Measurements from ENCODE around the gene FIP1L1.
"Not testable (repeated sequence)": the region's sequence is repeated elsewhere in the genome, so short reads cannot be mapped to it uniquely, and the experiment has no call there.

Gene FIP1L1, protein sequence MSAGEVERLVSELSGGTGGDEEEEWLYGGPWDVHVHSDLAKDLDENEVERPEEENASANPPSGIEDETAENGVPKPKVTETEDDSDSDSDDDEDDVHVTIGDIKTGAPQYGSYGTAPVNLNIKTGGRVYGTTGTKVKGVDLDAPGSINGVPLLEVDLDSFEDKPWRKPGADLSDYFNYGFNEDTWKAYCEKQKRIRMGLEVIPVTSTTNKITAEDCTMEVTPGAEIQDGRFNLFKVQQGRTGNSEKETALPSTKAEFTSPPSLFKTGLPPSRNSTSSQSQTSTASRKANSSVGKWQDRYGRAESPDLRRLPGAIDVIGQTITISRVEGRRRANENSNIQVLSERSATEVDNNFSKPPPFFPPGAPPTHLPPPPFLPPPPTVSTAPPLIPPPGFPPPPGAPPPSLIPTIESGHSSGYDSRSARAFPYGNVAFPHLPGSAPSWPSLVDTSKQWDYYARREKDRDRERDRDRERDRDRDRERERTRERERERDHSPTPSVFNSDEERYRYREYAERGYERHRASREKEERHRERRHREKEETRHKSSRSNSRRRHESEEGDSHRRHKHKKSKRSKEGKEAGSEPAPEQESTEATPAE

DNA sequence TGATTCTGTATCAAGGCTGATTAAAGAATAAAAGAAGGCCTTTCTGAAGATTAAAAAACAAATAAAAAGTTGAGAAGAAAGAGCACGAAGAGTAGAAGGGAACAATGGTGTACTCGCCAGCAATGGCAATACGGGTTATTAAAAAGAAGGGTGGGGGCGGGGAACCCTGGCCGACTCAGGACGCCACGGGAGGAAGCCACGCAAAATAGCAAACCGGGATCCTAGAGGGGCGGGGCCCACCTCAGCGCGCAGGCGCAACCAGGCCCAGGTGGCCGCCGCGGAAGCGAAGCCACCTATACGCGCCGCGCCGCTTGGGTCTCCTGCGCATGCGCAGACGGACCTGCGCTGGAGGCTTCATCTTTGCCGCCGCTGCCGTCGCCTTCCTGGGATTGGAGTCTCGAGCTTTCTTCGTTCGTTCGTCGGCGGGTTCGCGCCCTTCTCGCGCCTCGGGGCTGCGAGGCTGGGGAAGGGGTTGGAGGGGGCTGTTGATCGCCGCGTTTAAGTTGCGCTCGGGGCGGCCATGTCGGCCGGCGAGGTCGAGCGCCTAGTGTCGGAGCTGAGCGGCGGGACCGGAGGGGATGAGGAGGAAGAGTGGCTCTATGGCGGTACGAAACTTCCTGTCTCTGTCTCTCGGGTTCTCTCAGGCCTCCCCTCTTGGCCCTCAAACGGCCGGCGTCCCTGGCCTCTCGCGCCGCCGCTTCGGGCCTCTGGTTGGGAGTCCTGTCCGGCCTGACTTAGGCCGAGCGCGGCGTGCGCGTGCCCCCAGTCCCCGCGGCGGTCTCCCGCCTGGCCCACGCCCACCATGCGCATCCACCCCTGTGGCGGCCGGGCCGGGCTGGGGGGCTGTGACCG, at the start of gene FIP1L1:
FIP1L1 (plus strand) TSS at position 323 of the 852 bp plus-strand sequence; CDS start at position 521, 198 bp downstream.
- DNase-seq, result peak; percentile 92

DNA sequence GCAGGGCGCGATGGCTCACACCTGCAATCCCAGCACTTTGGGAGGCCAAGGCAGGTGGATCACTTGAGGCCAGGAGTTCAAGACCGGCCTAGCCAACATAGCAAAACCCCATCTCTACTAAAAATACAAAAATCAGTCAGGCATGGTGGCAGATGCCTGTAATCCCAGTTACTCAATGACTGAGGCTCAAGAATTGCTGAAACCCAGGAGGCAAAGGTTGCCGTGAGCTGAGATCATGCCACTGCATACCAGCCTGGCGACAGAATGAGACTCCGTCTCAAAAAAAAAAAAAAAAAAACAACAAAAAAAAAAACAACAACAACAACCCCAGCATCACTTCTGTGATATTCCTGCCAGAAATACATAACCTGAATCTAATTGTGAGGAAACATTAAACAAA, 42.5 kb upstream of the FIP1L1 start:
- DNase-seq, result not testable (repeated sequence)

DNA sequence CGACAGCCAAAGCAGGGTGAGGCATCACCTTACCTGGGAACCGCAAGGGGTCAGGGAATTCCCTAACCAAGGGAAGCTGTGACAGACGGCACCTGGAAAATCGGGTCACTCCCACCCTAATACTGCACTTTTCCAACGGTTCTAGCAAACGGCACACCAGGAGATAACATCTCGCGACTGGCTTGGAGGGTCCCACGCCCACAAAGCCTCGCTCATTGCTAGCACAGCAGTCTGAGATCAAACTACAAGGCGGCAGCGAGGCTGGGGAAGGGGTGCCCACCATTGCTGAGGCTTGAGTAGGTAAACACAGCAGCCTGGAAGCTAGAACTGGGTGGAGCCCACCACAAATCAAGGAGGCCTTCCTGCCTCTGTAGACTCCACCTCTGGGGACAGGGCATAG, 37.3 kb upstream of the FIP1L1 start:
- not testable (repeated sequence) for DNase-seq

DNA sequence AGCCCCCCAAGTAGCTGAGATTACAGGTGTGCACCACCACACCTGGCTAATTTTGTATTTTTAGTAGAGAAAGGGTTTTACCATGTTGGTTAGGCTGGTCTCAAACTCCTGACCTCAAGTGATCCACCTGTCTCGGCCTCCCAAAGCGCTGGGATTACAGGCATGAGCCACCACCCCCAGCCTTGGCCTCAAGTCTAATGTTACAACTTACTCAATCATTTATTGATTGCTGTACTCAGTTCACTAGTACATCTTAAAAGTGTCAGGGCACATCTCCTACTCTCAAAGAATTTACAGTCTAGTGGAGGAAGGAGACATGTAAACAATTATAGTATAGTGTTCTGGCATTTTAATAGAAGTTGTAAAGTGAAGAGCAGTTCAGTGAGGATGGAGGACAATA, 31.0 kb upstream of the FIP1L1 start:
- not testable (repeated sequence) for DNase-seq

DNA sequence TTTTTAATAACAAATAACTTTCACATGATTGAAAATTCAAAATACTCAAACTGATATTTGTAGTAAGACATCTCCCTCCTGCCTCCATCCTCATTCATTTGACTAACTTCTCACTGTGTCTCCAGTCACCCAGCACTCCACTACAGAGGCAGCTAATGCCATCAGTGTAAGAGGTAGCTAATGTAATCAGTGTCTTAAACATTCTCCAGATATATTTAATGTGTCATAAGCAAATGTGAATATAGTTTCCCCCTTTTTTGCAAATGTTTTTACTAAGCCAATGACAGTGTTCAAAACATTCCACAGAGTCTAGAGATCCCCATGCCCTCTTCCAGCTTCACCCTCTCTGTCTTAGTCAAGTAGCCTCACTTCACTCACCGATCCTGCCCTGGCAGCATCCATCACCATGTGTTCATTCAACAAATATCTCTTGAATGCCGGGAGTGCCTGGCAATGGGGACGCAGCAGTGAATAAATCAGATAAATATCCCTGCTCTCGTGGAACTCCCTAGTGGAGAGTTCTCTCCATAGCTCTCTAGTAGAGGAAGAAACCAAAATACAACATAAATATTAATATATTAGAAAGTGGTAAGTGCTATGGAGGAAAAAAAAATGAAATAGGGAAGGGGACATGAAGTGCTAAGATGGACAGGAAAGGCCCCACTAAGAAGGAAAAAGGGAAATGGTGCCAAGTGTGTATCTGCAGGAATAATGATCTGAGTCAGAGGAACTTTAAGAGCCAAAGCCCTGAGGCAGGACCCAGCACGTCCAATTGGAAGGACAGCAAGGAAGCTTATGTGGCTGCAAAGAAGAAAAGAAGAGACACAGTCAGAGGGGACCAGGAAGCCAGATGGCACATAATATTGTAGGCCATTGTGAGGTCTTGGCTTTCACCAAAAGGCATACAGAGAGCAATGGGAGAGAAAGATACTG, 30.3 kb upstream of the FIP1L1 start:
- DNase-seq, result no peak

DNA sequence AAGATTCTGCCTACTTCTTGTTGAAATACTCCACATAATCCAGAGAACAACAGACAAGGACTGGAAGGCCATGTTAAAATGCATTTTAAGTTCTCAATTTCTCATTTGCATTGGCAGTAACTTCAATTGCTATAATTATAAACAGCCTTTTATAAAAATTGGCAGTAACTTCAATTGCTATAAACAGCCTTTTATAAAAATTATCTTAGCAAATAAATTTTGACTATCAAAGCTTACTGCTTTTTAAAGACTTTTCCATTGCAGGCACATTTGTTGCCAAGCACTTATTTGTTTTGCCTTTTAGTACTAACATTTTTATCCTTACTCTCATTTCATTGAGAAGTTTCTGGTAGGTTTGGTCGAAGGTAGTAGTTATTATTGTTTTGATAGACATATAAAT, 29.4 kb upstream of the FIP1L1 start:
- no peak for DNase-seq

DNA sequence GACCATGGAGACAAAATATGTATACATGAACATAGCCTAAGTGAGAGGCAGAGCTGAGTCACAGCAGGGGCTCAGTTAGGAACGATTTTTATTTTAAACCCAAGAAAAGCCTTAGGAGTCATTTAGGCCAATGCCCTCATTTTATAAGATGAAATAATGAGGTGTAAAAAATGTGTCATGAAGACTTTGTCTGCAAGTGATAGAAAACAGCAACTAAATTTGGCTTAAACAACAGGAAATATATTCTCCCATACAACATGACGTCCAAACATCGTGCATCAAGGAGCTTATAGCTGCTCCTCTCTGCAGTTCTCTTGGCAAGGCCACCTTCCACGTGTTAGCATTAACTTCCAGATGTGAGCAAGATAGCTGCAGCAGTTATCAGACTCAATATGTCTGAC, 28.4 kb upstream of the FIP1L1 start:
- no peak for DNase-seq

DNA sequence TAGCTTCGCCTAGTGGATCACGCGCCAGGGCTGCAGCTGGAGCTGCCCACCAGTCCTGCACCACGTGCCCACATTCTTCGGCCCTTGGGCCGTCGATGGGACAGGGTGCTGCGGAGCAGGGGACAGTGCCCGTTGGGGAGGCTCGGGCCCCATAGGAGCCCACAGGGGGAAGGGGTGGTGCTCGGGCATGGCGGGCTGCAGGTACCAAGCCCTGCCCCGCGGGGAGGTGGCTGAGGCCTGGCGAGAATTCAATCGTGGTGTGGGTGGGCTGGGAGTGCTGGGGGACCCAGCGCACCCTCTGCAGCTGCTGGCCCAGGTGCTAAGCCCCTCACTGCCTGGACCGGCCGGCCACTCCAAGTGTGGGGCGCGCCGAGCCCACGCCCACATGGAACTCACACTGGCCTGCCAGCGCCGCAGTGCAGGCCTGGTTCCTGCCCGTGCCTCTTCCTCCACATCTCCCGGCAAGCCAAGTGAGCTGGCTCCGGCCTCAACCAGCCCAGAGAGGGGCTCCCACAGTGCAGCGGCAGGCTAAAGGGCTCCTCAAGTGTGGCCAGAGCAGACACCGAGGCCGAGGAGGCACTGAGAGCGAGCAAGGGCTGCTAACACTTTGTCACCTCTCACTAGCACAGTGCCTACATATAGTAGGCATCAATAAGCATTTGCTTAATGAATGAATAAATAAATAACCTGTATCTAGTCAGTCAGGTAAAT, 23.3 kb upstream of the FIP1L1 start:
- DNase-seq, result no peak

DNA sequence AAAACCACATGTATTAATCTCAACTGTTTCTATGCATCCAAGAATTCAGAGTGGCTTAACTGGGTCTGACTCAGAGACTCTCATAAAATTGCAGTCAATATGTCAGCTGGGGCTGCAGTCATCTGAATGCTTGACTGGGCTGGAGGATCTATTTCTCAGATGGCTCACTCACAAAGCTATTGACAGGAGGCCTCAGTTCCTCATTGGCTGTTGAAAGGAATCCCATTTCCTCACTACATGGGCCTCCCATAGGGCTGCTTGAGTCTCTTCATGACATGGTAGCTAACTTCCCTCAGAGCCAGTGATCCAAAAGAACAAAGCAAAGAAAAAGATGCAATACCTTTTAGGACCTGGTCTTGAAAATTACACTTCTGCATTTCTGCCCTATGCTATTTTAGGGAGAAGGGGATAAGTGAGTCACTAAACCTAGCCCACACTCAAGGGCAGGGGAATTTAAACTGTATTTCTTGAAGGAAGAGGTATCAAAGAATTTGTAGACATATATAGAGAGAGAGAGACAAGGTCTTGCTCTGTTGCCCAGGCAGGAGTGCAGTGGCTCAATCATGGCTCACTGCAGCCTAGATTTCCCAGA, 21.4 kb upstream of the FIP1L1 start:
- DNase-seq, result no peak

DNA sequence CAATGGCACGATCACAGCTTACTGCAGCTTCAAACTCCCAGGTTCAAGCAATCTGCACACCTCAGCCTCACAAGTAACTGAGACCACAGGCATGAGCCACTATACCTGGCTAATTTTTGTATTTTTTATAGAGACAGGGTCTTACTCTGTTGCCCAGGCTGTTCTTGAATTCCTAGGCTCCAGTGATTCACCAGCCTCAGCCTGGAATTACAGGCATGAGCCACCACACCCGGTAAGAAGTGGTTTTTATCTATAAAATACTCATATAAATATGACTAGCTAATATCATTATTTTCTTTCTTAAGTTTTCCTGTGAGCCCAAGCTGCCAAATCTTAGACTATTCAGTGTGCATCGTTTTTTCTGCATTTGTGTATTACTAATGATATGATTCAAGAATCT, 16.0 kb upstream of the FIP1L1 start:
- no peak for DNase-seq

DNA sequence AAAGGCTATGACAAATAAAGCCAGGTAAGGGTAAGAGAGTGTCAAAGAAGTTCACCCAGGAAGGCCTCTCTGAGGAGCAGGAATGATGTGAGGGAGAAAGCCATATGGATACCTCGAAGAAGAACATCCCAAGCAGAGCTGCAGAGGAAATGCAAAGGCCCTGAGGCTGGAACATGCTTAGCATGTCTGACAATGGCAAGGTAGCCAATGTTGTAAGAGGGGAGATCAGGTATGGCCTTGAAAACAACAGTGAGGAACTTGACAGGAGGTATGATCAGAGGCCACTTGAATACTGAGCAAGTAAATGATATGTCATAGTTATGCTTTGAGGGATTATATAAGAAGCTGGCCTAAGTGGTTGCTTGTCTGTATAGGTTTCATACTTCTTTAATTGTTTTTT, 15.3 kb upstream of the FIP1L1 start:
- DNase-seq, result no peak

DNA sequence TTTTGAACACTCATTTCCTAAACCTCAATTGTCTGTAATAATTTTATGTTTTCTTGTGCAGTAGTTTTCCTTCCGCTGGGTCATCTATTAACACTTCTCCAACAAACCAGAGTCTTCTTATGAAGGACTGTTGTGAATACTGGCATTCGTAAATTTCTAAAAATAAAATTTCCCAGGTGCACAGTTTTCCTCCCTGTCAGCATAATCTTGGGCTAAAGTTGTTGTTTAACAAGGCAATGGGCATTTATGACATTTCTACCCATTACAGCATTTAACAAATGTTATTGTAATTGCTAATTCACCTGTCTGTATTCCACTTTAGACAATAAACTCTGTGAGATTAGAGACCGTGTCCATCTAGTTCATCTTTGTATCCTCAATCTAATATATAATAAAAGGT, 12.8 kb upstream of the FIP1L1 start:
- no peak for DNase-seq

DNA sequence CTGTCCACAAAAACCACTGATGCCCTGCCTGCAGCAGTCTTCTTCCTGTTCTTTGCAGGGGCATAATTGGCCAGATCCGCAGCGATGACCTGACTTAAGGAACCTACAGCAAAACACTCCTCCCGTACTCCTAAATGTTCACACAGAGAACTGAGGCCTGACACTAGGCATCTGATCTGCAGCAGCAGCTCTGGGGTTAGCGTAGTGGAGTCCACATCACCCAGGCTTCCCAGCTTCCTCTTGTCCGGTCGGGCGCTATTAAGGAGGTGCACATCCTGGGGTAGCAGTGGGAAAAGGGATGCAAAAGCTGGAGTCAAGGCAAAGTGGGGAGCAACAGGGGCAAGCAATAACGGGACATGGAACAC, 12.3 kb upstream of the FIP1L1 start:
- DNase-seq, result no peak

DNA sequence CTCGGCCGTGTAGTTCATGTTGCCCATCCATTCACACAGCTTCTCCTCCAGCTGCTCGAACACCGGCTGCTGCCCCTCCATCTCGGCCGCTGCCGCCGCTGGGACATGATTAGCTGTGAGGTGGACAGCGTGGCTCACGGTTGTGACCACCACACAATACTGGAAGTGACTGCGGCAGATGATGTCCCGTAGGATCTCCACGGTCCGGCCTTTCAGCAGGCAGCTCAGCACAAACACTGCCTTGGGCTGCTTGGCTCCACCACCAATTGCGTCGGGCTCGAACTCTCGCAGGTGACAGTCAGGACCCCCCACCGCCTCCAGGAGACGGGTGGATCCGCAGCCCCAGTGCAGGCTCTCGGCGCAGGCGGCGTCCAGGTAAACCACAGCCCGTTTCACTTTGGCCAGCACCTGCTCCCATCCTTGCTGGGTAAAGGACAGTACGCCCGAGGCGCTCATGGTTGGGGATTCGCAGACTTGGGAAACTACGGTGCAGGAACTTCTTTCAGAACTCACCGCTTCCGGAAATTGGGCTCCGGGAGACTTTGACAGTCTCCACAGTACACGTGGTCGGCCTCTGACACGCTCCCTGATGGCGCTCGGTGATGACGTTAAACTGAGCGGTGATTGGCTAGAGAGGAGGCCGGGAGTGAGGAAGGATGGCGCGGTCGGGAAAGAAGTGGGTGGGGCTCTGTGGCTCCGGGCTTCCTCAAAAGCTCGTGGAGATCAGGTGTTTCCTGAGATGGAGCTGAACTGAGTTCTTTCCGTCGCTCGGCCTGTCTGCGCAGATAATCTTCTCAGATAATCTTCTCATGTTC, 11.7 kb upstream of the FIP1L1 start, which contains the start of gene SCFD2:
SCFD2 (minus strand) TSS at position 576 of the 815 bp plus-strand sequence.
- DNase-seq, result peak; percentile 93

DNA sequence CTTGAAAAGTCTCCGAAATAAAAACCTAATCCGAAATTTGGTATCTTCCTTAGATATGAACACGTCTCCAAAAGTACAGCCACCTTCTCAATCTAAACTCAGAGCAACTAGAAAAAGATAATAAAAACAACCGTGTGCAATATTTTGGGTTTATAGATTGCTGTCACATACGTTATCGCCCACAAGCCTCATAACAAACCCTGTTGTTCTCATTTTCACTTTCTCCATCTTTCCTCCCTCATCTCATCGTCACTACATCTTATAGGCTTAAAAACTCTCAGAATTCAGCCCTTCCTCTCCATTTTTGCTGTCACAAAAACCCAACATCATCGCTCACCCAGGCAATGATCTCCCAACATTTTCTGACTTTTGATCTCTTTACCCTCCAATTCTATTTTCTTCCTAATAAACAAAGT, 11.1 kb upstream of the FIP1L1 start:
- no peak for DNase-seq

DNA sequence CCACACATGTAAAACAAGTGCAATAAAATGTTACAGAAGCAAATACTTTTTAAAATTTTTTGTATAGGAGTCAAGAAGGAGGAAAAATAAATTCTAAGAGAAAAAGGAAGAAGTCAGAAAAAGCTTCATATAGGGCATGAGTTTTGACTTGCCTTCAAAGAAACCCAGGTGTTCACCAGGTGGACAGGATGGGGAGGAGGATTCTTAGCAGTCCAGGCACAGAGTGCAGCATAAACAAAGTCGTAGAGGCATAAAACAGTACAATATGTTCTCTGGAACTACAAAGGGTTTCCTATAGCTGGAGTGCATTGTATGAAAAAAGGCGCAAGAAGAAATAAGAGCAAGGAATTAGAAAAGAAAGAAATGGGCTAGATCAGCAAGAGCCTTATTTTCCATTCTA, 9.7 kb upstream of the FIP1L1 start:
- no peak for DNase-seq

DNA sequence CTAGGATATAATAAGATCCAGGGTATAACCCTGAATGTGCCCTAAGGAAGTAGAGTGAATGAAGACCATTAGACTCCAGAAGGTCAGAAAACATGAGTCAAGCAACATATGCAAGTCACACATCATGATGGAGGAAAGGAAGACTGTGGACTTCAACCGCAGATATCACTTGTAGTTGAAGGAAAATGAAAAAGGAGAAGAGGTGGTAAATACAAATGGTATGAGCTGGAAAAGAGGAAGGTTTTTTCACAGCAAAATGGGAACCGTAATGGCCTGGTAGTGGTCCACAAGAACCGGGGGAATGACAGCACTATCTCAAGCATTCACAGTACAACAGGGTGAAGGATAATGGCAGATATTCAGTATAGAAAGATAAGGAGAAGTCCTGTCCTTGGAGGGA, 6.4 kb upstream of the FIP1L1 start:
- no peak for DNase-seq

DNA sequence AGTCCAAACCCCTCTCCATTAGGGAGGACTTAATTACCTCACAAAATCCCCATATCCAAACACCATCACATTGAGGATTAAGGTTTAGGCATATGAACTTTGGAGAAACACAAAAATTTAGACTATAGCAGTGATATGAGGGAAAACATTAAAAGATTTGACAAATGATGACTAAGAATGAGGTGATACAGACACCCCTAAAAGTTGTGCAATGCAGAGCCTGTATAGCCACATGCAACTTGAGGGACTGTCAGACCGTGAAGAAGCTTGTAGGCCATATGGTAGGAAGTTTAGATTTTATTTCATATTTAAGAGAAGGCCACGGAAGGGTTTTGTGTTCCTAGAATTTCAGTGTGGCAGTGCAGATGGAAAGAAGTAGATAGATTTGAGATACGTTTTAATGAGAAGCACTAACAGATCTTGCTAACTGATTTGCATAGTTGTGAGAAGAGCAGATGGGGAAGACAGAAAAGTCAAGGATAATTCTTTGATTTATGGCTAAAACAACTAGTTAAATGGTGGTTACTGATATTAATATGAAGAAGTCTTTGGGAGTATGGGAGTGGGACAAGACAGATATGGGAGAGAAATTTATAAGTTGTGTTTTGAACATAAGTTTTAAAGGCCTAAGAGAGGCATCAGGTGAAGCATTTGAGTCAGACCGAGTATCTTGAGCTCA, 5.5 kb upstream of the FIP1L1 start:
- DNase-seq, result no peak

DNA sequence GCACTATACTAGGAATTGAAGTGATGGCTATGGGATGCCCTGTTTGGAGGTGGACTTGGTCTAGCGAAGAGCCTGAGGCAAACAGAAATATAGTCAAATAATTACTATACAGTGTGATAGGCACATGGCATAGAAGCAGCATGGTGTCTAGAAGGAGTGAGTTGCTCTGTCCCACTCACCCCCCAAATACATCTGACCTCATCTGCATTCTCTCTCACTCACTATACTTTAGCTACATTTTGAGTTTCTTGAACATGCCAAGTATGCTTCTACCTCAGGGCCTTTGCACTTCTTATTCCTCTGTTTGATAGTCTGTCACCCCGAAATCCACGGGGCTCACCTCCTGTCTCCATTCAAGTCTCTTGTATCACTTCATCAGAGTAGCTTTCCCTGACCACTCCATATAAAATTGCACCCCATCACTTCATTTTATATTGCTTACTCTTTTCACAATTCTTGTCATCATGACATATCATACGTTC, 2.6 kb upstream of the FIP1L1 start:
- DNase-seq, result no peak

DNA sequence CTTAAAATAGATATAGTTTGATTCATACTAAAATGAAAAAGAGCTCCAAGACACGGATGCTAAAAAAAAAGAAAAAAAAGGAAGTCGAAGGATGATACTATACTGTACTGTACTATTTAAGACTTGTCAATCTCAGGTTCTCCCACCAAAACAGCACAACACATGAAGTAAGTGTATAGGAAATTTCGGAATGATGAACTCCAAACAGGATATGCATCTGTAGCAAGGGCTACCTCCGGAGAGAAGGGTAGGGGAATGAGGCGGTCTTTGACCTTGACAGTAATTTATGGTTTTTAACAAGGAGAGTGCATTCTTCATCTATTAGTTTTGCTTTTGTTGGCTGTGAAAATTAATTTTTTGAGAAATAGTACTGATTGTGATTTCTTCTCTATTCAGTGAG, 541 bp upstream of the FIP1L1 start:
- DNase-seq, result no peak

Measured in stimulated activated naive CD4-positive, alpha-beta T cell treated with Interleukin-2 at 50 U/mL for 16 hours (primary cell).